SK-N-SH (cell line): ENCODE data around the gene RUNDC1. TPM values are rescaled to one million over a fixed set of nuclear protein-coding genes. Genes with fewer than 3 reads are reported as not detected.

Experiments used
- CTCF ChIA-PET: fragments of 300-600, 350-600 bp; formaldehyde crosslinking; extraction: SDS; loops from one replicate; lab custom pipeline; 2021; lab: Yijun Ruan, JAX
- POLR2A ChIA-PET: fragments of 350-600 bp; sonication (Branson Sonifier 250); formaldehyde crosslinking; extraction: SDS; loops from one replicate; lab custom pipeline; 2020; ENCODE audit warnings: antibody characterized with exemption, inconsistent platforms; lab: Yijun Ruan, JAX
- DNase-seq: peaks from one replicate; pipeline ENCODE4 v3.0.0; 2012
- H2AFZ ChIP-seq: fragments of 200-600 bp; sonication (generic); 2 replicates; pipeline ENCODE4 v1.8.1; 2016; ENCODE audit warnings: antibody characterized with exemption, mild to moderate bottlenecking, low read depth
- H3F3A ChIP-seq: fragments of 200-600 bp; sonication (generic); replicated peaks from 2 replicates; pipeline ENCODE3; 2016; ENCODE audit warnings: antibody characterized with exemption, mild to moderate bottlenecking; ENCODE audit not compliant: insufficient read depth
- H3K27ac ChIP-seq, 2 experiments: fragments of 200-500 bp in 1 of 2; fragments of 200-600 bp in 1 of 2; sonication (Bioruptor generic) in 1 of 2; sonication (generic), shearing (Covaris generic) in 1 of 2; 2 replicates each; pipeline versions ENCODE4 v1.5.1 to v1.6.1; 2014 to 2016; ENCODE audit warnings: low read depth in 2 of 2, inconsistent platforms in 1 of 2, low read length in 1 of 2, mild to moderate bottlenecking in 1 of 2, mixed read lengths in 1 of 2
- H3K27me3 ChIP-seq: fragments of 200-600 bp; sonication (generic), shearing (Covaris generic); 2 replicates; pipeline ENCODE4 v1.6.1; 2016; ENCODE audit warnings: mixed run types; ENCODE audit not compliant: insufficient read depth
- H3K36me3 ChIP-seq, 2 experiments: fragments of 200-500 bp in 1 of 2; fragments of 200-600 bp in 1 of 2; sonication (Bioruptor generic) in 1 of 2; sonication (generic) in 1 of 2; replicated peaks in 1 of 2; 2 replicates each; pipeline versions ENCODE3 to v1.5.1; 2014 to 2016; ENCODE audit warnings: low read length in 1 of 2, mild to moderate bottlenecking in 1 of 2; ENCODE audit not compliant: insufficient read depth in 2 of 2, control insufficient read depth in 1 of 2
- H3K4me1 ChIP-seq, 2 experiments: fragments of 200-500 bp in 1 of 2; fragments of 200-600 bp in 1 of 2; sonication (Bioruptor generic) in 1 of 2; sonication (generic), shearing (Covaris generic) in 1 of 2; 2 replicates each; pipeline versions ENCODE4 v1.5.1 to v1.6.1; 2014 to 2016; ENCODE audit warnings: low read depth in 1 of 2, low read length in 1 of 2, mixed run types in 1 of 2; ENCODE audit not compliant: insufficient read depth in 2 of 2, control insufficient read depth in 1 of 2
- H3K4me2 ChIP-seq: fragments of 200-600 bp; sonication (generic), shearing (Covaris generic); 2 replicates; pipeline ENCODE4 v1.6.1; 2017; ENCODE audit warnings: mixed run types
- H3K4me3 ChIP-seq, 2 experiments: fragments of 200-500 bp in 1 of 2; fragments of 200-600 bp in 1 of 2; sonication (Bioruptor generic) in 1 of 2; sonication (generic), shearing (Covaris generic) in 1 of 2; 2 replicates each; pipeline versions ENCODE4 v1.5.1 to v1.8.1; 2014 to 2016; ENCODE audit warnings: low read depth in 2 of 2, inconsistent platforms in 1 of 2, low read length in 1 of 2, mild to moderate bottlenecking in 1 of 2, mixed read lengths in 1 of 2, moderate library complexity in 1 of 2
- H3K79me2 ChIP-seq: fragments of 200-600 bp; sonication (generic); 2 replicates; pipeline ENCODE4 v1.8.1; 2017; ENCODE audit warnings: mild to moderate bottlenecking; ENCODE audit not compliant: insufficient read depth
- H3K9ac ChIP-seq: fragments of 200-600 bp; sonication (generic); 2 replicates; pipeline ENCODE4 v1.6.1; 2017; ENCODE audit warnings: mixed run types
- H3K9me2 ChIP-seq: fragments of 200-600 bp; sonication (generic); 2 replicates; pipeline ENCODE4 v1.6.1; 2017; ENCODE audit warnings: mixed run types
- H3K9me3 ChIP-seq: fragments of 200-600 bp; sonication (generic); 2 replicates; pipeline ENCODE4 v1.6.1; 2017; ENCODE audit warnings: mixed run types, mild to moderate bottlenecking, moderate library complexity
- H4K20me1 ChIP-seq: fragments of 200-600 bp; sonication (generic); 2 replicates; pipeline ENCODE4 v1.6.1; 2017; ENCODE audit warnings: mild to moderate bottlenecking, mixed run types; ENCODE audit not compliant: insufficient read depth
- CHD2 ChIP-seq: fragments of 150-350 bp; IDR thresholded peaks from 2 replicates; pipeline ENCODE4 v1.6.1; 2018; ENCODE audit warnings: low read length; ENCODE audit not compliant: partially characterized antibody
- EZH2phosphoT487 ChIP-seq: fragments of 200-600 bp; sonication (generic); IDR thresholded peaks from 2 replicates; pipeline ENCODE4 v1.6.1; 2017; ENCODE audit warnings: low read depth, mixed run types, mild to moderate bottlenecking, antibody characterized with exemption, moderate library complexity, borderline replicate concordance
- GATA2 ChIP-seq: sonication (generic); formaldehyde crosslinking; IDR thresholded peaks from 2 replicates; pipeline ENCODE4 v1.5.0; 2020; ENCODE audit warnings: mild to moderate bottlenecking, missing genetic modification reagents
- JUND ChIP-seq: IDR thresholded peaks from 2 replicates; pipeline ENCODE4 v1.4.0; 2012
- MEF2A ChIP-seq: IDR thresholded peaks from 2 replicates; pipeline ENCODE4 v1.4.0; 2012; ENCODE audit warnings: low read depth, borderline replicate concordance
- MXI1 ChIP-seq: IDR thresholded peaks from 2 replicates; pipeline ENCODE4 v1.6.1; 2012; ENCODE audit warnings: mild to moderate bottlenecking, low read depth, low read length, improper control_type of control experiment
- NRF1 ChIP-seq: IDR thresholded peaks from 2 replicates; pipeline ENCODE4 v1.6.1; 2012; ENCODE audit warnings: low read depth, mild to moderate bottlenecking, low read length
- PBX3 ChIP-seq: IDR thresholded peaks from 2 replicates; pipeline ENCODE4; 2012
- REST ChIP-seq: IDR thresholded peaks from 2 replicates; pipeline ENCODE4 v1.6.1; 2012; ENCODE audit warnings: mild to moderate bottlenecking, low read depth, low read length, moderate library complexity
- SIN3A ChIP-seq: IDR thresholded peaks from 2 replicates; pipeline ENCODE4 v1.6.1; 2012; ENCODE audit warnings: low read depth, mild to moderate bottlenecking, low read length, moderate library complexity, borderline replicate concordance
- YY1 ChIP-seq: IDR thresholded peaks from 2 replicates; pipeline ENCODE4 v1.4.0; 2012; ENCODE audit warnings: low read depth, mild to moderate bottlenecking
- WGBS: methylation state at CpG from one replicate; pipeline ENCODE4 v1.1.6; 2017; ENCODE audit warnings: low lambda C conversion rate; 5-methylcytosine and 5-hydroxymethylcytosine counted together
- polyA plus RNA-seq, 3 experiments: library from polyadenylated mRNA; depleted of rRNA; stranded (reverse); fragments of >200 nt; gene quantifications; 2 replicates each; pipeline ENCODE4 v1.2.3, GENCODE V29; 2012
- TF ChIP-seq, protein P1 (sequence below): fragments of 150-350 bp; IDR thresholded peaks from 2 replicates; pipeline ENCODE4 v1.6.1; 2017; ENCODE audit warnings: antibody characterized with exemption, low read length, low read depth, borderline replicate concordance
- TF ChIP-seq, protein P2 (sequence below): IDR thresholded peaks from 2 replicates; pipeline ENCODE4 v1.4.0; 2012; ENCODE audit warnings: low read depth

RUNDC1 gene
- polyA plus RNA-seq, 1 of the 3 experiments (the other 2 are of a cell fraction), result 9.0 TPM

GRCh38 chr17:43021741-43022512 is 41.6 kb downstream of the RUNDC1 start, which contains the start of gene VAT1:
TSS of gene VAT1 (minus strand) at chr17:43022385. CDS start at chr17:43022322, 63 bp downstream.
- TF ChIP-seq REST (no peak), YY1 (no peak), NRF1 (peak; percentile 17; the same call in 1 of the 2 replicates), GATA2 (no peak), SIN3A (peak; percentile 85; the same call in 1 of the 2 replicates), MXI1 (peak; percentile 79), JUND (no peak), MEF2A (no peak), PBX3 (no peak), CHD2 (peak; percentile 15), EZH2phosphoT487 (no peak)
- TF ChIP-seq, protein P1, sequence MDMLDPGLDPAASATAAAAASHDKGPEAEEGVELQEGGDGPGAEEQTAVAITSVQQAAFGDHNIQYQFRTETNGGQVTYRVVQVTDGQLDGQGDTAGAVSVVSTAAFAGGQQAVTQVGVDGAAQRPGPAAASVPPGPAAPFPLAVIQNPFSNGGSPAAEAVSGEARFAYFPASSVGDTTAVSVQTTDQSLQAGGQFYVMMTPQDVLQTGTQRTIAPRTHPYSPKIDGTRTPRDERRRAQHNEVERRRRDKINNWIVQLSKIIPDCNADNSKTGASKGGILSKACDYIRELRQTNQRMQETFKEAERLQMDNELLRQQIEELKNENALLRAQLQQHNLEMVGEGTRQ, result no peak
- TF ChIP-seq, protein P2, sequence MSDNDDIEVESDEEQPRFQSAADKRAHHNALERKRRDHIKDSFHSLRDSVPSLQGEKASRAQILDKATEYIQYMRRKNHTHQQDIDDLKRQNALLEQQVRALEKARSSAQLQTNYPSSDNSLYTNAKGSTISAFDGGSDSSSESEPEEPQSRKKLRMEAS, result peak; percentile 54
- DNase-seq, result peak; percentile 89
- Histone ChIP-seq H3K4me2 (peak within 1 kb of the TSS; percentile 98), H3K4me3 (peak within 1 kb of the TSS; percentile 96 to 99), H3K9ac (peak within 1 kb of the TSS; percentile 82), H3K79me2 (peaks cover 31% of the 10 kb centered on the region), H2AFZ (peak within 1 kb of the TSS; percentile 94), H3K9me2 (no peaks in the 10 kb centered on the region), H3K36me3 (peaks cover 11 to 12% of the 10 kb centered on the region in 2 experiments), H3K4me1 (peaks cover 0 to 31% of the 10 kb centered on the region in 2 experiments; a peak in 2 of 4 replicates), H3F3A (peaks cover 6% of the 10 kb centered on the region), H3K27ac (peak within 1 kb of the TSS; percentile 68 to 80; a peak in 3 of 4 replicates), H4K20me1 (0 out of 2 replicates have a peak, but pooled peaks cover 6% of the 10 kb centered on the region), H3K27me3 (no peaks in the 10 kb centered on the region), H3K9me3 (no peaks in the 10 kb centered on the region)
- CTCF ChIA-PET, result interaction anchor here (1.0 to 3.1 kb wide), 2 partner anchors 24 to 462 kb away, joined by 3 to 11 read pairs; partner anchors contain the start of genes DHX8 and RPL27
- under 1% methylated on average over 52 of the region's 80 CpGs for WGBS
- POLR2A ChIA-PET, result interaction anchor here (1.1 to 2.5 kb wide), 3 partner anchors 24 to 339 kb away, joined by 6 to 15 read pairs (median 7); partner anchors contain the start of gene RPL27
